ENCODE data around the gene ARFRP1.
A peak's percentile ranks its signal among the peaks of the same experiment; 100 is the strongest.
"Not testable (repeated sequence)": the region's sequence is repeated elsewhere in the genome, so short reads cannot be mapped to it uniquely, and the experiment has no call there.

ARFRP1 gene

GRCh38 chr20:63662813-63663189, 45.0 kb downstream of the ARFRP1 start:
- H3K36me3 ChIP-seq (ENCODE audit: control insufficient read depth, insufficient read depth, low read length) = peaks cover 28% of the 10 kb centered on the region
- no peak for TF ChIP-seq CTCF (IDR thresholded peaks at IDR 0.05; ENCODE audit: insufficient read depth, low read length, poor library complexity, severe bottlenecking)
- no peak overlapping the region for H3K4me3 ChIP-seq (replicated peaks; ENCODE audit: low read depth, low read length)
- no peak for DNase-seq (ENCODE audit: extremely low read depth, insufficient read length)
- no peaks in the 10 kb centered on the region for H3K27me3 ChIP-seq (replicated peaks; ENCODE audit: control insufficient read depth, insufficient read depth, low read length)

- DNase-seq (ENCODE audit: extremely low read depth, insufficient read length) = no peak
- TF ChIP-seq CTCF (IDR thresholded peaks at IDR 0.05; ENCODE audit: insufficient read depth, low read length, poor library complexity, severe bottlenecking) = no peak
- H3K4me3 ChIP-seq (replicated peaks; ENCODE audit: low read depth, low read length) = no peak overlapping the region
- no peaks in the 10 kb centered on the region for H3K27me3 ChIP-seq (replicated peaks; ENCODE audit: control insufficient read depth, insufficient read depth, low read length)
- H3K36me3 ChIP-seq (ENCODE audit: control insufficient read depth, insufficient read depth, low read length) = peaks cover 24% of the 10 kb centered on the region
Observed at GRCh38 chr20:63661959-63662812, 45.6 kb downstream of the ARFRP1 start.

GRCh38 chr20:63661108-63661507, 46.7 kb downstream of the ARFRP1 start:
- TF ChIP-seq CTCF (IDR thresholded peaks at IDR 0.05; ENCODE audit: insufficient read depth, low read length, poor library complexity, severe bottlenecking) = no peak
- H3K36me3 ChIP-seq (ENCODE audit: control insufficient read depth, insufficient read depth, low read length) = peaks cover 21% of the 10 kb centered on the region
- no peak for DNase-seq (ENCODE audit: extremely low read depth, insufficient read length)

DNA sequence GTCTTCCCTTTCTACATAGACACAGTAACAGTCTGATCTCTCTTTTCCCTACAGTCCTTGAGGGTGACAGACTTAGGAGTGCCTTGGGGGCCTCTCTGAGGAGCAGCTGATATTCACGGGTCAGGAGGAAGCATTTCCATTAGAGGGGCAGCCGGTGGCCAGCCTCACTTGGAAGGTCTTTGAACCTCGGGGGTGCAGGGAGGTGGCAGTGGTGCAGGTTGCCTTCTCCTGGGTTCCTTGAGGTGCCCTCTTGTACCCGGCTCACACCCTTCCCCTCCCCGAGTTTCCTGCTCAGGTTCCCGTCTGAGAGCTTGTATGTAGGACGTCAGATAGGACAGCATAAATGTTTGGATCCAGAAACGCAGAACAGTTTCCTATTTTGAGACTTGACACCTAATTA, 47.2 kb downstream of the ARFRP1 start:
- Histone ChIP-seq H3K36me3 (ENCODE audit: control insufficient read depth, insufficient read depth, low read length) (peaks cover 21% of the 10 kb centered on the region), H3K27me3 (replicated peaks; ENCODE audit: control insufficient read depth, insufficient read depth, low read length) (no peaks in the 10 kb centered on the region), H3K4me3 (replicated peaks; ENCODE audit: low read depth, low read length) (no peak overlapping the region)
- DNase-seq (ENCODE audit: extremely low read depth, insufficient read length) = no peak
- no peak for TF ChIP-seq CTCF (IDR thresholded peaks at IDR 0.05; ENCODE audit: insufficient read depth, low read length, poor library complexity, severe bottlenecking)

More at GRCh38 chr20:63661108-63661507, 46.7 kb downstream of the ARFRP1 start:
- Histone ChIP-seq H3K4me3 (replicated peaks; ENCODE audit: low read depth, low read length) (no peak overlapping the region), H3K27me3 (replicated peaks; ENCODE audit: control insufficient read depth, insufficient read depth, low read length) (no peaks in the 10 kb centered on the region)

DNA sequence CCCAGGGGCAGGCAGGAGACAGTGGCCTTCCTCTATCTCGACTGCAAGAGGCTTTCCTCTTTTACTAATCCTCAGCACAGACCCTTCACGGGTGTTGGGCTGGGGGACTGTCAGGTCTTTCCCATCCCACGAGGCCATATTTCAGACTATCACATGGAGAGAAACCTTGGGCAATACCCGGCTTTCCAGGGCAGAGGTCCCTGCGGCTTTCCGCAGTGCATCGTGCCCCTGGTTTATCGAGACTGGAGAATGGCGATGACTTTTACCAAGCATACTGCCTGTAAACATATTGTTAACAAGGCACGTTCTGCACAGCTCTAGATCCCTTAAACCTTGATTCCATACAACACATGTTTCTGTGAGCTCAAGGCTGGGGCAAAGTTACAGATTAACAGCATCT, 47.6 kb downstream of the ARFRP1 start:
- not testable (repeated sequence) for H3K27me3 ChIP-seq (replicated peaks; ENCODE audit: control insufficient read depth, insufficient read depth, low read length); H3K4me3 ChIP-seq (replicated peaks; ENCODE audit: low read depth, low read length); DNase-seq (ENCODE audit: extremely low read depth, insufficient read length)
- H3K36me3 ChIP-seq (ENCODE audit: control insufficient read depth, insufficient read depth, low read length) = peaks cover 21% of the 10 kb centered on the region

- DNase-seq (ENCODE audit: extremely low read depth, insufficient read length) = no peak
- no peak for TF ChIP-seq CTCF (IDR thresholded peaks at IDR 0.05; ENCODE audit: insufficient read depth, low read length, poor library complexity, severe bottlenecking)
- H3K36me3 ChIP-seq (ENCODE audit: control insufficient read depth, insufficient read depth, low read length) = peaks cover 18% of the 10 kb centered on the region
- H3K27me3 ChIP-seq (replicated peaks; ENCODE audit: control insufficient read depth, insufficient read depth, low read length) = no peaks in the 10 kb centered on the region
- peak overlapping the region; percentile 77 for H3K4me3 ChIP-seq (replicated peaks; ENCODE audit: low read depth, low read length)
Observed at GRCh38 chr20:63659370-63659769, 48.4 kb downstream of the ARFRP1 start.
